ENCODE measurements around the gene CELF2.

The CELF2 gene

DNA sequence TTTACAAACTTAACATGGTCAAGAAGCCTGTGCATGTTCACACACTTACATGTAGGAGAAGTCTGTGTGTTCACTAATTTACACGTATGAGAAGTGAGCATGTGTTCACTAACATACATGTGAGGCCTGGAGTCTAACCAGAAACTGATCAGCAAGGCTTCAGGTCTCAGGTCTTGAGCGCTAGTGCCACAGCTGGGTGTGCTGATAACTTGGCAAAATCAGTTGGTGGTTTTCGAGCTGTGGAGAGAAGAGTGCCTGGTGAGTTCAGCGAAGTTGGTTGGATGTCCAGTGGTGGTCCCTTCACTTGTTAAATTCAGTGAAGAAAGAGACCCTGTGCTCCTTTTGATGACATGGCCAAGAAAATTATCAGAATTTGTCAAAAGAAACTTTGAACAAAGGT lies 98.7 kb downstream of the CELF2 start:
- no peak for ATAC-seq
- no peak for TF ChIP-seq ZFP3 (CRISPR knock-in tag; IDR thresholded peaks at IDR 0.05)
- TF ChIP-seq SNAI2 (CRISPR knock-in tag; IDR thresholded peaks at IDR 0.05) = no peak
- TF ChIP-seq ZC3H10 (CRISPR knock-in tag; IDR thresholded peaks at IDR 0.05) = no peak
- no peak for TF ChIP-seq OSR1 (CRISPR knock-in tag; IDR thresholded peaks at IDR 0.05)
- TF ChIP-seq, protein P1, sequence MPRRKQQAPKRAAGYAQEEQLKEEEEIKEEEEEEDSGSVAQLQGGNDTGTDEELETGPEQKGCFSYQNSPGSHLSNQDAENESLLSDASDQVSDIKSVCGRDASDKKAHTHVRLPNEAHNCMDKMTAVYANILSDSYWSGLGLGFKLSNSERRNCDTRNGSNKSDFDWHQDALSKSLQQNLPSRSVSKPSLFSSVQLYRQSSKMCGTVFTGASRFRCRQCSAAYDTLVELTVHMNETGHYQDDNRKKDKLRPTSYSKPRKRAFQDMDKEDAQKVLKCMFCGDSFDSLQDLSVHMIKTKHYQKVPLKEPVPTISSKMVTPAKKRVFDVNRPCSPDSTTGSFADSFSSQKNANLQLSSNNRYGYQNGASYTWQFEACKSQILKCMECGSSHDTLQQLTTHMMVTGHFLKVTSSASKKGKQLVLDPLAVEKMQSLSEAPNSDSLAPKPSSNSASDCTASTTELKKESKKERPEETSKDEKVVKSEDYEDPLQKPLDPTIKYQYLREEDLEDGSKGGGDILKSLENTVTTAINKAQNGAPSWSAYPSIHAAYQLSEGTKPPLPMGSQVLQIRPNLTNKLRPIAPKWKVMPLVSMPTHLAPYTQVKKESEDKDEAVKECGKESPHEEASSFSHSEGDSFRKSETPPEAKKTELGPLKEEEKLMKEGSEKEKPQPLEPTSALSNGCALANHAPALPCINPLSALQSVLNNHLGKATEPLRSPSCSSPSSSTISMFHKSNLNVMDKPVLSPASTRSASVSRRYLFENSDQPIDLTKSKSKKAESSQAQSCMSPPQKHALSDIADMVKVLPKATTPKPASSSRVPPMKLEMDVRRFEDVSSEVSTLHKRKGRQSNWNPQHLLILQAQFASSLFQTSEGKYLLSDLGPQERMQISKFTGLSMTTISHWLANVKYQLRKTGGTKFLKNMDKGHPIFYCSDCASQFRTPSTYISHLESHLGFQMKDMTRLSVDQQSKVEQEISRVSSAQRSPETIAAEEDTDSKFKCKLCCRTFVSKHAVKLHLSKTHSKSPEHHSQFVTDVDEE (CRISPR knock-in tag; IDR thresholded peaks at IDR 0.05) = no peak
- TF ChIP-seq GLIS3 (CRISPR knock-in tag; IDR thresholded peaks at IDR 0.05) = no peak
- TF ChIP-seq ZNF8 (CRISPR knock-in tag; IDR thresholded peaks at IDR 0.05) = no peak
- no peak for TF ChIP-seq ESRRG (CRISPR knock-in tag; IDR thresholded peaks at IDR 0.05)
- no peak for TF ChIP-seq RARB (CRISPR knock-in tag; IDR thresholded peaks at IDR 0.05)
- TF ChIP-seq CSDC2 (CRISPR knock-in tag; IDR thresholded peaks at IDR 0.05) = no peak
- TF ChIP-seq, protein P2, sequence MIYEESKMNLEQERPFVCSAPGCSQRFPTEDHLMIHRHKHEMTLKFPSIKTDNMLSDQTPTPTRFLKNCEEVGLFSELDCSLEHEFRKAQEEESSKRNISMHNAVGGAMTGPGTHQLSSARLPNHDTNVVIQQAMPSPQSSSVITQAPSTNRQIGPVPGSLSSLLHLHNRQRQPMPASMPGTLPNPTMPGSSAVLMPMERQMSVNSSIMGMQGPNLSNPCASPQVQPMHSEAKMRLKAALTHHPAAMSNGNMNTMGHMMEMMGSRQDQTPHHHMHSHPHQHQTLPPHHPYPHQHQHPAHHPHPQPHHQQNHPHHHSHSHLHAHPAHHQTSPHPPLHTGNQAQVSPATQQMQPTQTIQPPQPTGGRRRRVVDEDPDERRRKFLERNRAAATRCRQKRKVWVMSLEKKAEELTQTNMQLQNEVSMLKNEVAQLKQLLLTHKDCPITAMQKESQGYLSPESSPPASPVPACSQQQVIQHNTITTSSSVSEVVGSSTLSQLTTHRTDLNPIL (CRISPR knock-in tag; IDR thresholded peaks at IDR 0.05; ENCODE audit: low read depth) = no peak
- no peak for TF ChIP-seq ZFP30 (CRISPR knock-in tag; IDR thresholded peaks at IDR 0.05)

DNA sequence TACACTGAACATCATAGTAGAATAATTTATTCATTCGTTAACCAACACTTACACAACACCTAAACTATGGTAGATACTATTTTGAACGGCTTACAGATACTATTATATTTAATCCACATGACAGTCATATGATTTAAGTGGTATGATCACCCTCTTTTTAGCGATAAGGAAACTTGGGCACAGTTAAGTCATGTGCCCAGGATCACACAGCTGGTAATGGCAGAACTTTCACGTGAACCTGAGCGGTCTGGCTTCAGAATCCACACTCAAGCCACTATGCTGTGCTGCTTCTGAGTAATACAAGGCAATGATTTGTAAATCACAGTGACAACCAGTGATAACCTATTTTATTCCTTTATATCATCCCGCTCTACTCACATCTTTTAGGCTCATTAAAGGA lies 99.1 kb downstream of the CELF2 start:
- no peak for ATAC-seq
- TF ChIP-seq BACH2 (CRISPR knock-in tag; IDR thresholded peaks at IDR 0.05; ENCODE audit: borderline replicate concordance) = no peak
- no peak for TF ChIP-seq ZNF565 (CRISPR knock-in tag; conservative IDR thresholded peaks at IDR 0.05; ENCODE audit: low read depth)
- TF ChIP-seq SNAI2 (CRISPR knock-in tag; IDR thresholded peaks at IDR 0.05) = no peak
- TF ChIP-seq, protein P3, sequence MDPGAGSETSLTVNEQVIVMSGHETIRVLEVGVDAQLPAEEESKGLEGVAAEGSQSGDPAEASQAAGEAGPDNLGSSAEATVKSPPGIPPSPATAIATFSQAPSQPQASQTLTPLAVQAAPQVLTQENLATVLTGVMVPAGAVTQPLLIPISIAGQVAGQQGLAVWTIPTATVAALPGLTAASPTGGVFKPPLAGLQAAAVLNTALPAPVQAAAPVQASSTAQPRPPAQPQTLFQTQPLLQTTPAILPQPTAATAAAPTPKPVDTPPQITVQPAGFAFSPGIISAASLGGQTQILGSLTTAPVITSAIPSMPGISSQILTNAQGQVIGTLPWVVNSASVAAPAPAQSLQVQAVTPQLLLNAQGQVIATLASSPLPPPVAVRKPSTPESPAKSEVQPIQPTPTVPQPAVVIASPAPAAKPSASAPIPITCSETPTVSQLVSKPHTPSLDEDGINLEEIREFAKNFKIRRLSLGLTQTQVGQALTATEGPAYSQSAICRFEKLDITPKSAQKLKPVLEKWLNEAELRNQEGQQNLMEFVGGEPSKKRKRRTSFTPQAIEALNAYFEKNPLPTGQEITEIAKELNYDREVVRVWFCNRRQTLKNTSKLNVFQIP (CRISPR knock-in tag; IDR thresholded peaks at IDR 0.05; ENCODE audit: borderline replicate concordance, low read depth) = no peak
- TF ChIP-seq ZC3H10 (CRISPR knock-in tag; IDR thresholded peaks at IDR 0.05) = no peak
- no peak for TF ChIP-seq OSR1 (CRISPR knock-in tag; IDR thresholded peaks at IDR 0.05)
- no peak for TF ChIP-seq TCF4 (CRISPR knock-in tag; IDR thresholded peaks at IDR 0.05; ENCODE audit: borderline replicate concordance)
- TF ChIP-seq ARNTL (CRISPR knock-in tag; IDR thresholded peaks at IDR 0.05; ENCODE audit: borderline replicate concordance, low read depth) = no peak
- TF ChIP-seq ZFP30 (CRISPR knock-in tag; IDR thresholded peaks at IDR 0.05) = no peak
- TF ChIP-seq PPARA (CRISPR knock-in tag; IDR thresholded peaks at IDR 0.05; ENCODE audit: borderline replicate concordance) = no peak
- TF ChIP-seq, protein P1 (CRISPR knock-in tag; IDR thresholded peaks at IDR 0.05) = no peak
- TF ChIP-seq ZNF8 (CRISPR knock-in tag; IDR thresholded peaks at IDR 0.05) = no peak
- no peak for TF ChIP-seq ISL1 (CRISPR knock-in tag; IDR thresholded peaks at IDR 0.05)
- TF ChIP-seq, protein P4, sequence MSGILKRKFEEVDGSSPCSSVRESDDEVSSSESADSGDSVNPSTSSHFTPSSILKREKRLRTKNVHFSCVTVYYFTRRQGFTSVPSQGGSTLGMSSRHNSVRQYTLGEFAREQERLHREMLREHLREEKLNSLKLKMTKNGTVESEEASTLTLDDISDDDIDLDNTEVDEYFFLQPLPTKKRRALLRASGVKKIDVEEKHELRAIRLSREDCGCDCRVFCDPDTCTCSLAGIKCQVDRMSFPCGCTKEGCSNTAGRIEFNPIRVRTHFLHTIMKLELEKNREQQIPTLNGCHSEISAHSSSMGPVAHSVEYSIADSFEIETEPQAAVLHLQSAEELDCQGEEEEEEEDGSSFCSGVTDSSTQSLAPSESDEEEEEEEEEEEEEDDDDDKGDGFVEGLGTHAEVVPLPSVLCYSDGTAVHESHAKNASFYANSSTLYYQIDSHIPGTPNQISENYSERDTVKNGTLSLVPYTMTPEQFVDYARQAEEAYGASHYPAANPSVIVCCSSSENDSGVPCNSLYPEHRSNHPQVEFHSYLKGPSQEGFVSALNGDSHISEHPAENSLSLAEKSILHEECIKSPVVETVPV (CRISPR knock-in tag; IDR thresholded peaks at IDR 0.05) = no peak
- no peak for TF ChIP-seq ZFP3 (CRISPR knock-in tag; IDR thresholded peaks at IDR 0.05)
- no peak for TF ChIP-seq ESRRG (CRISPR knock-in tag; IDR thresholded peaks at IDR 0.05)
- TF ChIP-seq, protein P5, sequence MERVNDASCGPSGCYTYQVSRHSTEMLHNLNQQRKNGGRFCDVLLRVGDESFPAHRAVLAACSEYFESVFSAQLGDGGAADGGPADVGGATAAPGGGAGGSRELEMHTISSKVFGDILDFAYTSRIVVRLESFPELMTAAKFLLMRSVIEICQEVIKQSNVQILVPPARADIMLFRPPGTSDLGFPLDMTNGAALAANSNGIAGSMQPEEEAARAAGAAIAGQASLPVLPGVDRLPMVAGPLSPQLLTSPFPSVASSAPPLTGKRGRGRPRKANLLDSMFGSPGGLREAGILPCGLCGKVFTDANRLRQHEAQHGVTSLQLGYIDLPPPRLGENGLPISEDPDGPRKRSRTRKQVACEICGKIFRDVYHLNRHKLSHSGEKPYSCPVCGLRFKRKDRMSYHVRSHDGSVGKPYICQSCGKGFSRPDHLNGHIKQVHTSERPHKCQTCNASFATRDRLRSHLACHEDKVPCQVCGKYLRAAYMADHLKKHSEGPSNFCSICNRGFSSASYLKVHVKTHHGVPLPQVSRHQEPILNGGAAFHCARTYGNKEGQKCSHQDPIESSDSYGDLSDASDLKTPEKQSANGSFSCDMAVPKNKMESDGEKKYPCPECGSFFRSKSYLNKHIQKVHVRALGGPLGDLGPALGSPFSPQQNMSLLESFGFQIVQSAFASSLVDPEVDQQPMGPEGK (CRISPR knock-in tag; IDR thresholded peaks at IDR 0.05; ENCODE audit: borderline replicate concordance) = no peak
- TF ChIP-seq RARB (CRISPR knock-in tag; IDR thresholded peaks at IDR 0.05) = no peak
- TF ChIP-seq, protein P2 (CRISPR knock-in tag; IDR thresholded peaks at IDR 0.05; ENCODE audit: low read depth) = no peak

Measured in SK-N-SH treated with all-trans-retinoic acid at 6 μM for 48 hours (cell line).